Keratinocyte (primary cell): ENCODE measurements around the gene KDM6B. TPM values are rescaled to one million over a fixed set of nuclear protein-coding genes. Genes with fewer than 3 reads are reported as not detected.
"Not testable (repeated sequence)": the region's sequence is repeated elsewhere in the genome, so short reads cannot be mapped to it uniquely, and the experiment has no call there.

Experiments
- DNase-seq: peaks from one replicate; pipeline ENCODE4 v3.0.0-alpha.2; 2011; ENCODE audit warnings: low read depth, missing footprints, low spot score
- FAIRE-seq: peaks from 2 replicates; lab custom pipeline; 2011; peaks lifted over from hg19 to GRCh38; lab: Jason Lieb, UNC
- H2AFZ ChIP-seq: 2 replicates; pipeline ENCODE4 v1.6.0; 2012; ENCODE audit warnings: low read length, control low read depth, inconsistent platforms; ENCODE audit not compliant: control insufficient read depth
- H3K27ac ChIP-seq: 2 replicates; pipeline ENCODE4 v1.5.1; 2011; ENCODE audit warnings: low read length; ENCODE audit not compliant: control insufficient read depth, insufficient read depth
- H3K27me3 ChIP-seq: 3 replicates; pipeline ENCODE4 v1.6.0; 2011; ENCODE audit warnings: low read length; ENCODE audit not compliant: control insufficient read depth, insufficient read depth; ENCODE audit errors: extremely low read depth
- H3K36me3 ChIP-seq, 2 experiments: 2 replicates in 1 of 2; 3 replicates in 1 of 2; pipeline ENCODE4 v1.5.1; 2011; ENCODE audit warnings: low read length in 2 of 2, mild to moderate bottlenecking in 1 of 2; ENCODE audit not compliant: control insufficient read depth in 2 of 2, insufficient read depth in 2 of 2; ENCODE audit errors: extremely low read depth in 1 of 2
- H3K4me1 ChIP-seq: 3 replicates; pipeline ENCODE4 v1.5.1; 2011; ENCODE audit warnings: low read length; ENCODE audit not compliant: control insufficient read depth, insufficient read depth; ENCODE audit errors: extremely low read depth
- H3K4me2 ChIP-seq: 3 replicates; pipeline ENCODE4 v1.6.0; 2011; ENCODE audit warnings: low read depth, low read length; ENCODE audit not compliant: control insufficient read depth, insufficient read depth; ENCODE audit errors: extremely low read depth
- H3K4me3 ChIP-seq, 3 experiments: fragments of 200-600 bp in 1 of 3; sonication (generic) in 1 of 3; 2 replicates in 2 of 3; 3 replicates in 1 of 3; pipeline ENCODE4 v1.5.1; 2011 to 2016; ENCODE audit warnings: low read length in 3 of 3, mild to moderate bottlenecking in 3 of 3, control low read depth in 2 of 3, inconsistent platforms in 1 of 3, low read depth in 1 of 3, mixed read lengths in 1 of 3, mixed run types in 1 of 3, moderate library complexity in 1 of 3; ENCODE audit not compliant: control insufficient read depth in 2 of 3, insufficient read depth in 2 of 3; ENCODE audit errors: extremely low read depth in 1 of 3
- H3K79me2 ChIP-seq: 2 replicates; pipeline ENCODE4 v1.6.0; 2012; ENCODE audit warnings: low read length; ENCODE audit not compliant: control insufficient read depth, insufficient read depth
- H3K9ac ChIP-seq: 3 replicates; pipeline ENCODE4 v1.6.0; 2011; ENCODE audit warnings: low read length; ENCODE audit not compliant: control insufficient read depth, insufficient read depth; ENCODE audit errors: extremely low read depth
- H3K9me1 ChIP-seq: 3 replicates; pipeline ENCODE4 v1.6.0; 2011; ENCODE audit warnings: low read length; ENCODE audit not compliant: control insufficient read depth, insufficient read depth; ENCODE audit errors: extremely low read depth
- H3K9me3 ChIP-seq: 2 replicates; pipeline ENCODE4 v1.5.1; 2012; ENCODE audit warnings: low read depth, low read length; ENCODE audit not compliant: control insufficient read depth
- H4K20me1 ChIP-seq: 3 replicates; pipeline ENCODE4 v1.6.0; 2011; ENCODE audit warnings: low read length; ENCODE audit not compliant: control insufficient read depth, insufficient read depth; ENCODE audit errors: extremely low read depth
- EZH2 ChIP-seq: IDR thresholded peaks from one replicate; pipeline ENCODE4 v1.6.1; 2012; ENCODE audit warnings: inconsistent platforms, mild to moderate bottlenecking, low read length, moderate library complexity
- dilution Hi-C: fragments of 300-500 bp; cut with MboI; formaldehyde crosslinking; loops from one replicate; pipeline ENCODE4 v1.7.0; 2020; ENCODE audit warnings: low sequenced_read_pairs; ENCODE audit not compliant: extremely low pct_ligation_motif_present
- polyA plus RNA-seq, 5 experiments: library from polyadenylated mRNA; depleted of rRNA in 3 of 5; stranded (reverse) in 3 of 5; stranded (forward) in 1 of 5; unstranded in 1 of 5; fragments of >200 nt; gene quantifications; 1 replicate in 1 of 5; 2 replicates in 3 of 5; 3 replicates in 1 of 5; pipeline versions ENCODE4 v1.2.1 to v1.2.3, GENCODE V29; 2011 to 2012; ENCODE audit warnings: missing spikeins in 2 of 5, low read depth in 1 of 5, low replicate concordance in 1 of 5
- TF ChIP-seq, protein P1 (sequence below), 3 experiments: IDR thresholded peaks in 1 of 3; conservative IDR thresholded peaks in 1 of 3; optimal IDR thresholded peaks in 1 of 3; 2 replicates in 2 of 3; 3 replicates in 1 of 3; pipeline versions ENCODE3 to v1.5.1; 2011; ENCODE audit warnings: low read length in 3 of 3, mild to moderate bottlenecking in 3 of 3, moderate library complexity in 2 of 3, control low read depth in 1 of 3, inconsistent platforms in 1 of 3; ENCODE audit not compliant: insufficient read depth in 2 of 3; ENCODE audit errors: extremely low read depth in 1 of 3

KDM6B gene
- polyA plus RNA-seq, 1 donor (not counting 4 experiments of a cell fraction or from before 2014, with no cell fraction given) = 1.6 TPM

DNA sequence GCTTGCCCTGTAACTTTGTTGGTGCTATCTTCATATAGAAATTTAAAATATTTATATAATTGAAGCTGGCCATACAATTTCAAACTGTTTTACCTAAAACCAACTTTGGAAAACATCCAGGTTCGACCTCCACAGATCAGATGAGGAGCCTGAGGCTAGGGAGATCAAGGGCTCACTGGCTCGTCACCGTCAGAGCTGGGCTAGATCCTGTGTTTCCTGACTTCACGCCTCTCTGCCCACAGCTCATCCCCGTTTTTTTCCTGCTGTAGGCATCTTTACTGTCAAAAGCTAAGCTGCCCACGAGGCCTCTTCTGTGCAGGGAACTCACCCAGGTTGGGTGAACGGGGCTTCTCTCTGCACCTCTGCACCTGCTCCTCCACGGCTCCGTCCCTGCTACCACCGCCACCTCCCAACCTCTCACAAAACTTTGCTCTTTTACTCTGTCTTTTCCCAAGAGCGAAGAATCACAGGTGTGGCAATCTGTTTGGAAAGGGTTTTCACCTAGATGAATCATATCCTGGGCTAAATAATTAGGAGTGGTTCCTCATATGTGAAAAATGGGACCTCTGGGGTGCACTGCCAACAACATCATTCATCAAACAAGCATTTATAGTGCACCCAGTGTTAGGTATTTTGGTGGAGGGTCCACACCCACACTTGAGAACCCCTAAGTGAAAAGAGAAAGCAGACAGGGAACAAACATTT is 24.8 kb upstream of the KDM6B start:
- H3K4me1 ChIP-seq = peaks cover 20% of the 10 kb centered on the region
- dilution Hi-C loops = no loop called here
- peak overlapping the region; percentile 83 for H2AFZ ChIP-seq
- DNase-seq = no peak
- H3K9me1 ChIP-seq = no peaks in the 10 kb centered on the region
- peak overlapping the region; percentile 59 for H3K9ac ChIP-seq
- H4K20me1 ChIP-seq = no peaks in the 10 kb centered on the region
- peak; percentile 97 for FAIRE-seq
- TF ChIP-seq EZH2 = no peak
- TF ChIP-seq, protein P1, sequence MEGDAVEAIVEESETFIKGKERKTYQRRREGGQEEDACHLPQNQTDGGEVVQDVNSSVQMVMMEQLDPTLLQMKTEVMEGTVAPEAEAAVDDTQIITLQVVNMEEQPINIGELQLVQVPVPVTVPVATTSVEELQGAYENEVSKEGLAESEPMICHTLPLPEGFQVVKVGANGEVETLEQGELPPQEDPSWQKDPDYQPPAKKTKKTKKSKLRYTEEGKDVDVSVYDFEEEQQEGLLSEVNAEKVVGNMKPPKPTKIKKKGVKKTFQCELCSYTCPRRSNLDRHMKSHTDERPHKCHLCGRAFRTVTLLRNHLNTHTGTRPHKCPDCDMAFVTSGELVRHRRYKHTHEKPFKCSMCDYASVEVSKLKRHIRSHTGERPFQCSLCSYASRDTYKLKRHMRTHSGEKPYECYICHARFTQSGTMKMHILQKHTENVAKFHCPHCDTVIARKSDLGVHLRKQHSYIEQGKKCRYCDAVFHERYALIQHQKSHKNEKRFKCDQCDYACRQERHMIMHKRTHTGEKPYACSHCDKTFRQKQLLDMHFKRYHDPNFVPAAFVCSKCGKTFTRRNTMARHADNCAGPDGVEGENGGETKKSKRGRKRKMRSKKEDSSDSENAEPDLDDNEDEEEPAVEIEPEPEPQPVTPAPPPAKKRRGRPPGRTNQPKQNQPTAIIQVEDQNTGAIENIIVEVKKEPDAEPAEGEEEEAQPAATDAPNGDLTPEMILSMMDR (optimal IDR thresholded peaks at IDR 0.05 in 1 of 3, IDR thresholded peaks at IDR 0.05 in 1 of 3, conservative IDR thresholded peaks at IDR 0.05 in 1 of 3; ENCODE audit: extremely low read depth in 1 of 3, insufficient read depth in 2 of 3, low read length in 3 of 3) = no peak
- no peaks in the 10 kb centered on the region for H3K79me2 ChIP-seq
- H3K27me3 ChIP-seq = no peaks in the 10 kb centered on the region
- peak overlapping the region; percentile 78 for H3K27ac ChIP-seq
- H3K4me2 ChIP-seq = peak overlapping the region; percentile 98
- H3K4me3 ChIP-seq = peak overlapping the region; percentile 0 to 75 (median 63)
- no peaks in the 10 kb centered on the region for H3K36me3 ChIP-seq
- H3K9me3 ChIP-seq = no peaks in the 10 kb centered on the region

DNA sequence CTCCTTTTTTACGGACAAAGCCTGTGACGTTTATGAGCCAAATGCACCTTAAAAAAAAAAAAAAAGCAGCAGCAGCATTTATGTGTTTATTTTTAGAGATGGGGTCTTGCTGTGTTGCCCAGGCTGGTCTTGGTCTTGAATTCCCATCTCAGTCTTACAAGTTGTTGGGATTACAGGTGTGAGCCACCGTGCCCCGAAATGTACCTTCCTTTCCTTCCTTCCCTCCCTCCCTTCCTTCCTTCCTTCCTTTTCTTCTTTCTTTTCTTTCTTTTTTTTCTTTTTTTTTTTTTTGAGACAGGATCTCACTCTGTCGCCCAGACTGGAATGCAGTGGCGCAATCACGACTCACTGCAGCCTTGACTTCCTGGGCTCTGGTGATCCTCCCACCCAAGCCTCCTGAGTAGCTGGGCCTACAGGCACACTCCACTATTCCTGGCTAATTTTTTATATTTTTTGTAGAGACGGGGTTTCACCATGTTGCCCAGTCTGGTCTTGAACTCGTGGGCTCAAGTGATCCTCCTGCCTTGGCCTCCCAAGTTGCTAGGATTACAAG is 24.1 kb upstream of the KDM6B start:
- H3K4me2 ChIP-seq = peak overlapping the region; percentile 98

More for the DNA sequence above, 24.1 kb upstream of the KDM6B start:
- H3K4me1 ChIP-seq = peaks cover 20% of the 10 kb centered on the region
- peak overlapping the region; percentile 78 for H3K27ac ChIP-seq
- H3K27me3 ChIP-seq, DNase-seq, dilution Hi-C loops, H3K9me3 ChIP-seq, H3K36me3 ChIP-seq, H4K20me1 ChIP-seq, H3K9me1 ChIP-seq, H3K4me3 ChIP-seq, H3K79me2 ChIP-seq, H2AFZ ChIP-seq: not testable (repeated sequence)
- peak overlapping the region; percentile 1 for H3K9ac ChIP-seq
- peak; percentile 5 for FAIRE-seq
